Activated T-helper 1 cell treated with anti-CD3 and anti-CD28 coated beads, Interleukin-12 subunit alpha, Interleukin-12 subunit beta, Interleukin-2, Interleukin-4 antibody, amounts not matched to agents 30 ng/mL and 10 ng/mL and 1 ng/mL, durations not matched to agents 14 hours and 24 hours and 36 hours (primary cell): Measurements from ENCODE around the gene UNC93A. TPM values are rescaled to one million over a fixed set of nuclear protein-coding genes. Genes with fewer than 3 reads are reported as not detected.

ENCODE experiments used
- DNase-seq: peaks from one replicate; pipeline ENCODE4 v3.0.0; 2021; ENCODE audit warnings: low spot score
- H3K27ac Mint-ChIP-seq: one replicate; pipeline ENCODE4 v1.8.0; 2021; ENCODE audit warnings: mild to moderate bottlenecking, mixed read lengths
- H3K27me3 Mint-ChIP-seq: one replicate; pipeline ENCODE4 v1.8.0; 2022; ENCODE audit warnings: mild to moderate bottlenecking, moderate library complexity, mixed read lengths; ENCODE audit not compliant: insufficient read depth
- H3K36me3 Mint-ChIP-seq: one replicate; pipeline ENCODE4 v1.8.0; 2021; ENCODE audit warnings: low read depth, mixed read lengths
- H3K4me1 Mint-ChIP-seq: one replicate; pipeline ENCODE4 v1.8.0; 2021; ENCODE audit warnings: low read depth, mixed read lengths
- H3K4me3 Mint-ChIP-seq: one replicate; pipeline ENCODE4 v1.8.0; 2021; ENCODE audit warnings: mild to moderate bottlenecking, moderate library complexity, mixed read lengths
- H3K9me3 Mint-ChIP-seq: one replicate; pipeline ENCODE4 v1.8.0; 2021; ENCODE audit warnings: mixed read lengths
- intact Hi-C: fragments of 100-400 bp; cut with micrococcal nuclease; formaldehyde crosslinking; loops from one replicate; pipeline ENCODE4 v1.15.1; 2024
- total RNA-seq: library from RNA; stranded (reverse); gene quantifications from 2 replicates; pipeline ENCODE4 v1.2.3, GENCODE V29; 2022

UNC93A gene
- total RNA-seq, 1 donor from 2014 or later, result not detected

GRCh38 chr6:167336844-167337630 lies 45.9 kb downstream of the UNC93A start:
- no peaks in the 10 kb centered on the region for H3K36me3 Mint-ChIP-seq
- H3K9me3 Mint-ChIP-seq, result no peaks in the 10 kb centered on the region
- no peak overlapping the region for H3K27ac Mint-ChIP-seq
- H3K4me1 Mint-ChIP-seq, result no peaks in the 10 kb centered on the region
- no peak for DNase-seq
- no peaks in the 10 kb centered on the region for H3K27me3 Mint-ChIP-seq
- H3K4me3 Mint-ChIP-seq, result no peak overlapping the region
- intact Hi-C loops, result no loop called here

DNA sequence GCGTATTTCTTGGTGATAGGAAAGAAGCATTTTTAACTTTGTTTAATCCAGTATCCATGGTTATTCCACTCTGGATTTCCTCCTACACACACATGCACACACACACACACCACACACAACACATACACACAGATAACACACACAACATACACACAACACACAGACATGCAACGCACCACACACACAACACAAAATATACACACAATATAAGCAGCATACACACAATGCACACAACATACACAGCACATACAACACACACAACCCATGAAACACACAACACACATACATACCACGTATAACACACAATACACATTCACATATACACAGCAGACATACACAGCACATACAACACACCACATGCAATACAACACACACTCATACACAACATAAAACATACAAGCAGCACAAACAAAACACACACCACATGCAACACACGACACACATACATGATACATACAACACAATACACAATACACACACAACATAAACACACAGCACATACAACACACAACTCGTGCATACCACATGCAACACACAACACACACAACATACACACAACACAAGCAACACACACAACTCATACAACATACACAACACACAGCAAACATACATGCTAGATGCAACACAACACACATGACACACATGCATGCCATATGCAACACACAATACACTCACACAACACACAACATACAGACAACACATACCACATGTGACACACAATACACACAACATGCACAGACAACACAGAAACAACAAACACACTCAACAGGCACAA lies 46.7 kb downstream of the UNC93A start:
- H3K36me3 Mint-ChIP-seq, result no peaks in the 10 kb centered on the region
- no peak for DNase-seq
- H3K9me3 Mint-ChIP-seq, result no peaks in the 10 kb centered on the region
- no peaks in the 10 kb centered on the region for H3K4me1 Mint-ChIP-seq
- H3K27ac Mint-ChIP-seq, result no peak overlapping the region
- H3K27me3 Mint-ChIP-seq, result no peaks in the 10 kb centered on the region
- intact Hi-C loops, result no loop called here
- H3K4me3 Mint-ChIP-seq, result no peak overlapping the region

DNA sequence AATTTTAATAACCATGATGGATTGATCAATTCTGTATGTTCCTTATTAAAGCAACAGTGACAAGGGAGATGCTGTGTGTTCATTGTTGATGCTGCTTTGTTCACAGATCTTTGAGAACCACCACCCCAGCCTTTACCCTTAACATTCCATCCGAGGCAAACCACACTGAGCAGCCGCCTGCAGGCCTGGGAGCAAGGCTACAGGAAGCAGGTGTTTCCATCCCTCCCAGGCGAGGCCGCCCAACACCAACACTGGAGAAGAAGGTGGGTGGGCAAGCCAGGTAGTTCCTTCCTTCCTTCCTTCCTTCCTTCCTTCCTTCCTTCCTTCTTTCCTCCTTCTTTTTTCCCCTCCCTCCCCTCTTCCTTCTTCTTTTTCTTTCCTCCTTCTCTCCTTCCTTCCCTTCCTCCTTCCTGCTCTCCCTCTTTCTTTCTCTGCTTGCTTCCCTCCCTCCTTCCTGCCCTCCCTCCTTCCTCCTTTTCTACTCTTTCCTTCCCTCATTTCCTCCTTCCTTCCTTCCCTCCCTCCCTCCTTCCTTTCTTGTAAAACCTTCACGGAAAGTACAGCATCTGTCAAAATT lies 47.5 kb downstream of the UNC93A start:
- Mint-ChIP-seq H3K4me3 (no peak overlapping the region), H3K4me1 (no peaks in the 10 kb centered on the region), H3K27me3 (no peaks in the 10 kb centered on the region), H3K36me3 (no peaks in the 10 kb centered on the region), H3K27ac (no peak overlapping the region), H3K9me3 (no peaks in the 10 kb centered on the region)
- DNase-seq, result no peak
- intact Hi-C loops, result no loop called here

DNA sequence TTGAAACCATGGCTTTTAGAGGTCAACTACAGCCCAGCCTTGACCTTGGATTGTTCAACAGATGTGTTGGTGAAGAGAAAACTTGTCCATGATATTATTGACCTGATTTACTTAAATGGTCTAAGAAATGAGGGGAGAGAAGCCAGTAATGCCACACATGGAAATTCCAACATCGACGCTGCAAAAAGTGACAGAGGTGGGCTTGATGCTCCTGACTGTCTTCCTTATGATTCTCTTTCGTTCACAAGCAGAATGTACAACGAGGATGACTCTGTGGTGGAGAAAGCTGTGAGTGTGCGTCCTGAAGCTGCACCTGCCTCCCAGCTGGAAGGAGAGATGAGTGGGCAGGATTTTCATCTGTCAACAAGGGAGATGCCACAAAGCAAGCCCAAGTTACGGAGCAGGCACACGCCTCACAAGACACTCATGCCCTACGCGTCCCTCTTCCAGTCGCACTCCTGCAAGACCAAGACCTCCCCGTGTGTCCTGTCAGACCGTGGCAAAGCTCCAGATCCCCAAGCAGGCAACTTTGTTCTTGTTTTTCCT lies 50.0 kb downstream of the UNC93A start:
- Mint-ChIP-seq H3K4me3 (no peak overlapping the region), H3K9me3 (no peaks in the 10 kb centered on the region), H3K27ac (no peak overlapping the region), H3K4me1 (no peaks in the 10 kb centered on the region), H3K27me3 (peaks cover 11% of the 10 kb centered on the region), H3K36me3 (no peaks in the 10 kb centered on the region)
- no peak for DNase-seq
- intact Hi-C loops, result no loop called here

DNA sequence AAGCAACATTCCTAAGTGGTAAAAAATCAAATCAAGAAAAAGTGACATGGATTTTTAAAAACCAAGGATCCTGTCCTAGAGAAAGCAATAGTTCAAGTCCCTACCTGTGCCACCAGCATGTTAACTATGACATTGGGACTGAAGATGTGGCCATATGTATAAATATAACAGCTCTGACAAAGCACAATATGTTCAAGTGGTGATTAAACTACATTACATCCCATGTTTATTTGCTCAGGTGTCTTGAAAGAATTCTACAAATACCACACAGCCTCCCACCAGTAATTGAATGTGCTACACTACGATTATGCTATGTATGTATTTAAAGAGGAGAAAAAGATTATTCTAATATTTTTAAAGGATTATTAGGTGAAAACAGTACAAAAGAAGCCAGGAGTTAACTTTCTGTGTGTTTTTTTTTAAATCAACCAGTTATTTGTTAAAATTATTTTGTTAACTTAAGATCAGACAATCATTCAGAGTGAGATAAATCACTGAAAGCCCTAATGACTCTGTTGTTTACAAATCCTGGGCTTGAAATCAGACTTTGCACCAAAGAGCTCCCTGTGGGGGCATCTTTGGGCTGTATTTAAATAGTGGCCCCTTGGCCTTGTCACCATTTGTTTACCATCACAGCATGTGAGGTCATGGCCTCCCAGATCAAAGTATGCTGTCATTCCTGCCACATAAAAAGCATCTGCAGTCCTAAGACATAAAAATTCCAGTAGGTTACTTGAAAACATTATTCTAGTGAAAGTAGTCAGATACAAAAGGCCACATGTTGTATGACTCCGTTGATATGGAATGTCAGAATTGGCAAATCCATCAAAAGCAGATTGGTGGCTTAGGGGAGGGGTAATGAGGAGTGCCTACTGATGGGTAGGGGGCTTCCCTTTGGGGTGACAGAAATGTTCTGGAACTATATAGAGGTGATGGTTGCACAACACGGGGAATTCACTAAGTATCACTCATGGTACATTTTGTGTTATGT lies 50.8 kb downstream of the UNC93A start:
- intact Hi-C loops, result no loop called here
- Mint-ChIP-seq H3K36me3 (no peaks in the 10 kb centered on the region), H3K9me3 (no peaks in the 10 kb centered on the region), H3K27me3 (peaks cover 18% of the 10 kb centered on the region), H3K4me3 (no peak overlapping the region), H3K27ac (no peak overlapping the region), H3K4me1 (no peaks in the 10 kb centered on the region)
- no peak for DNase-seq

DNA sequence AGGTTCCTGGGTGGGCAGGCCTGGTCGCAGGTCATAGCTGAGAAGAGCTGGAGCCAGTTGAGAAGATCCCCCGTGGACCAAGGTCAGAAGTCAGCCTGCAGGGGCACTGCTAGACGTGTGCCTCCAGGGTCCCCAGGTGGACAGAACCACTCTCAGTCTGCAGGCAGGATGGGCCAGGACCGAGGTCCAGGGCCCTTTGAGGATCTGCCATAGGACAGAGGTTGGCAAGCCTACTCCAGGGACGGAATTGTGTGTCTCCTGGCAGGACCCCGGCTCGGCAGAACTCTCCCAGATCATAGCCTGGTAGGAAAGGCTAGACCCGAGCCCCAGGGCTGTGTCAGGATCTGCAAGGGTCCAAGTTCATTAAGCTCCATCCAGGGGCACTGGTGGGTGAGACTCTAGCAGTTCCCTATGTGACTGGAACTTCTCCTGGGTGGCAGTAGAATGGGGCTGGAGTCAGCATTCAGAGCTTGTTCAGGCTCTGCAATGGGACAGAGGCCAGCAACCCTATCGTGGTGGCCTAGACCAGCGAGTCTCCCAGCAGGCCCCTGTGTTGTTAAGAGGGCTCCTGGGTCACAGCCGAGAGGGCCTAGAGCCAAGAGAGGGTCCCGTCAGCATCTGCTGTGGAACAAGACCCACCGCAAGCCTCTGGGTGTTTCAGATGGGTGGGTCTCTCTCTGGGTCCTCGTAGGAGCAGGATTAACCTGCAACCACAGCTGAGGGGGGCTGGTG lies 51.9 kb downstream of the UNC93A start:
- Mint-ChIP-seq H3K4me3 (no peak overlapping the region), H3K9me3 (no peaks in the 10 kb centered on the region), H3K27ac (no peak overlapping the region), H3K27me3 (peaks cover 20% of the 10 kb centered on the region), H3K36me3 (no peaks in the 10 kb centered on the region), H3K4me1 (no peaks in the 10 kb centered on the region)
- DNase-seq, result no peak
- intact Hi-C loops, result no loop called here

DNA sequence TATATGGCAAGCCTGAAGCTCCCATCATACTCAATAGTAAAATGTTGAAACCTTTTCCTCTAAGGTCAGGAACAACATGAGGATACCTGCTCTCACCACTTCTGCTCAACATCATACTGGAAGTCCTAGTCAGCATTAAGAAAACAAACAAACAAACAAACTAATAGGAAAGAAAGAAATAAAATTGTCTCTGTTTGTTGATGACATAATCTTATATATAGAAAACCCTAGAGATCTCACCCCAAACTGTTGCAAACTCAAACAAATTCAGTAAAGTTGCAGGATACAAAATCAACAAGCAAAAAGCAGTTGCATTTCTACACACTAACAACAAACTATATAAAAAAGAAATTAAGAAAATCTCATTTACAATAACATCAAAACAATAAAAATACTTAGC lies 54.2 kb downstream of the UNC93A start:
- Mint-ChIP-seq H3K4me1 (peaks cover 7% of the 10 kb centered on the region), H3K27me3 (peaks cover 37% of the 10 kb centered on the region), H3K9me3 (no peaks in the 10 kb centered on the region), H3K27ac (no peak overlapping the region), H3K36me3 (no peaks in the 10 kb centered on the region), H3K4me3 (no peak overlapping the region)
- intact Hi-C loops, result no loop called here
- no peak for DNase-seq

GRCh38 chr6:167345960-167346359 lies 54.8 kb downstream of the UNC93A start:
- H3K4me1 Mint-ChIP-seq, result peaks cover 9% of the 10 kb centered on the region
- intact Hi-C loops, result no loop called here

GRCh38 chr6:167347226-167347625 lies 56.1 kb downstream of the UNC93A start:
- intact Hi-C loops, result no loop called here
- no peak overlapping the region for H3K4me3 Mint-ChIP-seq
- H3K9me3 Mint-ChIP-seq, result no peaks in the 10 kb centered on the region
- H3K27me3 Mint-ChIP-seq, result peaks cover 40% of the 10 kb centered on the region
- no peak for DNase-seq
- H3K4me1 Mint-ChIP-seq, result peaks cover 22% of the 10 kb centered on the region
- H3K27ac Mint-ChIP-seq, result no peak overlapping the region
- no peaks in the 10 kb centered on the region for H3K36me3 Mint-ChIP-seq

More at GRCh38 chr6:167345960-167346359, 54.8 kb downstream of the UNC93A start:
- H3K9me3 Mint-ChIP-seq, result no peaks in the 10 kb centered on the region
- no peaks in the 10 kb centered on the region for H3K36me3 Mint-ChIP-seq
- H3K27me3 Mint-ChIP-seq, result peaks cover 40% of the 10 kb centered on the region
- DNase-seq, result no peak
- no peak overlapping the region for H3K4me3 Mint-ChIP-seq
- no peak overlapping the region for H3K27ac Mint-ChIP-seq

GRCh38 chr6:167349631-167350274 lies 58.6 kb downstream of the UNC93A start:
- H3K27me3 Mint-ChIP-seq, result peaks cover 37% of the 10 kb centered on the region
- peak overlapping the region; percentile 81 for H3K4me3 Mint-ChIP-seq
- no peak for DNase-seq
- intact Hi-C loops, result loop anchor here (1.0 to 10.0 kb wide), 8 partner anchors 61 to 723 kb away; partner anchors contain the start of genes CEP43 and RPS6KA2
- H3K4me1 Mint-ChIP-seq, result peaks cover 24% of the 10 kb centered on the region
- no peaks in the 10 kb centered on the region for H3K9me3 Mint-ChIP-seq
- no peaks in the 10 kb centered on the region for H3K36me3 Mint-ChIP-seq
- peak overlapping the region; percentile 82 for H3K27ac Mint-ChIP-seq

GRCh38 chr6:167350275-167350696 lies 59.2 kb downstream of the UNC93A start:
- no peaks in the 10 kb centered on the region for H3K36me3 Mint-ChIP-seq
- H3K9me3 Mint-ChIP-seq, result no peaks in the 10 kb centered on the region
- intact Hi-C loops, result loop anchor here (1.0 to 10.0 kb wide), 8 partner anchors 61 to 723 kb away; partner anchors contain the start of genes CEP43 and RPS6KA2
- no peak for DNase-seq
- peak overlapping the region; percentile 82 for H3K27ac Mint-ChIP-seq
- H3K4me1 Mint-ChIP-seq, result peaks cover 24% of the 10 kb centered on the region
- peaks cover 35% of the 10 kb centered on the region for H3K27me3 Mint-ChIP-seq
- peak overlapping the region; percentile 84 for H3K4me3 Mint-ChIP-seq
